Spleen (tissue), 11 donors: Measurements from ENCODE around the gene PARD3. TPM values are rescaled to one million over a fixed set of nuclear protein-coding genes. Genes with fewer than 3 reads are reported as not detected.

Experiments used
- DNase-seq: peaks from one replicate; pipeline ENCODE4 v3.0.0-alpha.2; 2020
- H3K27ac ChIP-seq, 8 donors: fragments of 200-600 bp; sonication (generic) in 7 of 8; 1 replicate in 4 of 8; 2 replicates in 4 of 8; pipeline versions ENCODE4 v1.5.0 to v1.8.0; 2016 to 2021; ENCODE audit warnings: inconsistent platforms in 4 of 8, mild to moderate bottlenecking in 4 of 8, moderate library complexity in 1 of 8
- H3K27me3 ChIP-seq, 7 donors: fragments of 200-600 bp; sonication (generic) in 6 of 7; replicated peaks in 1 of 7; 1 replicate in 4 of 7; 2 replicates in 3 of 7; pipeline versions ENCODE4 v1.5.0 to v1.8.0; 2016 to 2021; ENCODE audit warnings: inconsistent platforms in 3 of 7, mild to moderate bottlenecking in 1 of 7
- H3K36me3 ChIP-seq, 6 donors: fragments of 200-600 bp; sonication (generic) in 5 of 6; 1 replicate in 4 of 6; 2 replicates in 2 of 6; pipeline versions ENCODE4 v1.5.0 to v1.8.0; 2016 to 2021; ENCODE audit warnings: inconsistent platforms in 2 of 6
- H3K4me1 ChIP-seq, 6 donors: fragments of 200-600 bp; sonication (generic) in 5 of 6; 1 replicate in 3 of 6; 2 replicates in 3 of 6; pipeline versions ENCODE4 v1.5.0 to v1.8.0; 2016 to 2021; ENCODE audit warnings: inconsistent platforms in 3 of 6
- H3K4me3 ChIP-seq, 8 donors: fragments of 200-600 bp; sonication (generic) in 7 of 8; 1 replicate in 4 of 8; 2 replicates in 4 of 8; pipeline versions ENCODE4 v1.5.0 to v1.8.0; 2016 to 2021; ENCODE audit warnings: inconsistent platforms in 4 of 8, mild to moderate bottlenecking in 4 of 8, moderate library complexity in 2 of 8
- H3K9me3 ChIP-seq, 8 donors: fragments of 200-600 bp; sonication (generic) in 7 of 8; 1 replicate in 4 of 8; 2 replicates in 4 of 8; pipeline versions ENCODE4 v1.5.0 to v1.8.0; 2016 to 2021; ENCODE audit warnings: inconsistent platforms in 4 of 8
- POLR2A ChIP-seq, 3 donors: fragments of 450-650 bp; IDR thresholded peaks; one replicate each; pipeline ENCODE4 v1.5.1; 2017; ENCODE audit warnings: antibody characterized with exemption in 3 of 3, mild to moderate bottlenecking in 1 of 3
- POLR2AphosphoS5 ChIP-seq, 3 donors: sonication (generic); formaldehyde crosslinking; IDR thresholded peaks; one replicate each; pipeline ENCODE4 v1.5.1; 2017; ENCODE audit warnings: antibody characterized with exemption in 3 of 3
- WGBS, 5 donors: extraction: QIAGEN DNeasy Blood & Tissue Kit in 3 of 5; methylation state at CpG; one replicate each; pipeline versions ENCODE4 v1.1.5 to v1.1.7; 2013 to 2018; 5-methylcytosine and 5-hydroxymethylcytosine counted together
- intact Hi-C: fragments of 100-400 bp; cut with DNase I; formaldehyde crosslinking; loops from one replicate; pipeline ENCODE4 v1.15.0; 2023; ENCODE audit warnings: low total_unique reads
- polyA plus RNA-seq, 3 donors: library from polyadenylated mRNA; stranded (reverse); fragments of 200-250 nt; gene quantifications; one replicate each; pipeline ENCODE4 v1.2.1, GENCODE V29; 2013
- total RNA-seq, 7 donors: library from RNA; depleted of rRNA in 3 of 7; stranded (reverse); fragments of >200 nt in 3 of 7; fragmentation: NEBNext Ultra II Directional in 4 of 7; extraction: Animal tissue kit (Norgen Biotek cat#: 25700) in 4 of 7; gene quantifications; one replicate each; pipeline versions ENCODE4 v1.1.0 to v1.2.1, GENCODE V29; 2016 to 2021
- TF ChIP-seq, protein P1 (sequence below), 11 experiments: fragments of 200-600 bp in 7 of 11; fragments of 450-650 bp in 4 of 11; sonication (generic) in 4 of 11; IDR thresholded peaks in 8 of 11; conservative IDR thresholded peaks in 3 of 11; 1 replicate in 7 of 11; 2 replicates in 4 of 11; pipeline versions ENCODE4 v1.4.0 to v1.8.0; 2016 to 2021; ENCODE audit warnings: antibody characterized with exemption in 11 of 11, inconsistent platforms in 4 of 11, mild to moderate bottlenecking in 1 of 11
- donor health status: healthy with polysubstance abuse.
- donor health status: DM: no; HTN: no; CAD: no; lungs with moderate emphysema.
- donor health status: DM: no; HTN: no; CAD: no.
- donor health status: Bipolar disorder and iron deficiency.
- donor health status: healthy.
- donor health status: DM: no; HTN: no; CAD: no.
- donor health status: DM: yes; HTN: yes; CAD: no.

PARD3 gene
- total and polyA plus RNA-seq, 10 donors: 2.8 to 18.9 (median 10.8) TPM

DNA sequence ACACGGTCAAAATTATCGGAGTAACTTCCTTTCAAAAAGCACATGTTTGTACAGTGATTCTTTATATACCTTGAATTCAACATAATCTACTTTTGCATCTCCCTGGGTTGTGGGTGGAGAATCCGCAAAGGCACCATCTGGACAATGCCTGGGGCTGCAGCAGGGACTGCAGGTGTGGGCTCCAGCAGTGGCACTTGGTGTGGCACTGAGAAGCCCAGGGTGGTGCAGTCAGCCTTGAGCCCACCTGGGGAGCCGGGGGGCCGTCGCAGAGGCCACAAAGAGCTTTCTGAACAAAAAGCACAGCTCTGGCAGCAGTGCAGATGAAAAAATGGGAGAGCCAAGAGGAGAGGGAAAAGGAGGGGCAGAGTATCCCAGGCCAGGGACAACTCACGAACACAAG is 22.2 kb downstream of the PARD3 start:
- no peaks in the 10 kb centered on the region for H3K9me3 ChIP-seq
- intact Hi-C loops: no loop called here
- H3K27ac ChIP-seq: no peak overlapping the region
- H3K27me3 ChIP-seq: no peaks in the 10 kb centered on the region
- no peak for DNase-seq
- peaks cover 0 to 9% (median 0%) of the 10 kb centered on the region in 6 donors for H3K4me1 ChIP-seq
- TF ChIP-seq, protein P1, sequence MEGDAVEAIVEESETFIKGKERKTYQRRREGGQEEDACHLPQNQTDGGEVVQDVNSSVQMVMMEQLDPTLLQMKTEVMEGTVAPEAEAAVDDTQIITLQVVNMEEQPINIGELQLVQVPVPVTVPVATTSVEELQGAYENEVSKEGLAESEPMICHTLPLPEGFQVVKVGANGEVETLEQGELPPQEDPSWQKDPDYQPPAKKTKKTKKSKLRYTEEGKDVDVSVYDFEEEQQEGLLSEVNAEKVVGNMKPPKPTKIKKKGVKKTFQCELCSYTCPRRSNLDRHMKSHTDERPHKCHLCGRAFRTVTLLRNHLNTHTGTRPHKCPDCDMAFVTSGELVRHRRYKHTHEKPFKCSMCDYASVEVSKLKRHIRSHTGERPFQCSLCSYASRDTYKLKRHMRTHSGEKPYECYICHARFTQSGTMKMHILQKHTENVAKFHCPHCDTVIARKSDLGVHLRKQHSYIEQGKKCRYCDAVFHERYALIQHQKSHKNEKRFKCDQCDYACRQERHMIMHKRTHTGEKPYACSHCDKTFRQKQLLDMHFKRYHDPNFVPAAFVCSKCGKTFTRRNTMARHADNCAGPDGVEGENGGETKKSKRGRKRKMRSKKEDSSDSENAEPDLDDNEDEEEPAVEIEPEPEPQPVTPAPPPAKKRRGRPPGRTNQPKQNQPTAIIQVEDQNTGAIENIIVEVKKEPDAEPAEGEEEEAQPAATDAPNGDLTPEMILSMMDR (IDR thresholded peaks at IDR 0.05 in 8 of 11, conservative IDR thresholded peaks at IDR 0.05 in 3 of 11): no peak
- TF ChIP-seq POLR2AphosphoS5 (IDR thresholded peaks at IDR 0.05) (no peak), POLR2A (IDR thresholded peaks at IDR 0.05) (no peak)
- no peak overlapping the region for H3K4me3 ChIP-seq
- 83 to 90% (median 83%) methylated on average over 7 of the region's 7 CpGs for WGBS, 5 donors
- H3K36me3 ChIP-seq: no peaks in the 10 kb centered on the region

DNA sequence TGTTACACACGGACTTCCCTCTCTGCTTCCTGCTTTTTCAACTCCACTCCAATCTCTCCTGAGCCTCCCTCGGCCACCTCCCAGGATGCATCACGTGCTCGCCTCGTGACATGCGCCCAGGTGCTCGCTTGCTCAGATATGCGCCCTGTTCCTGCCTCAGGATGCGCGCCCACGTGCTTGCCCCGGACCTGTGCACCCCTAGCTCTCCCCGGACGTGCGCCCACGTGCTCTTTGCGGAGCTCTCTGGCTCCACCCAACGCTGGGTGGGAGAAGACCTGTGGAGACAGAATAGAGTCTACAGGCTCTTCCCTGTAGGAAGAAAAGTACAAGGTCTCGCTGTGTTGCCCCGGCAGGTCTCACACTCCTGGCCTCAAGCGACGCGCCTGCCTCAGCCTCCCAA is 23.1 kb downstream of the PARD3 start:
- TF ChIP-seq, protein P1 (IDR thresholded peaks at IDR 0.05 in 8 of 11, conservative IDR thresholded peaks at IDR 0.05 in 3 of 11): no peak
- no peak for TF ChIP-seq POLR2AphosphoS5 (IDR thresholded peaks at IDR 0.05)
- 89 to 94% (median 90%) methylated on average over 23 of the region's 23 CpGs for WGBS, 5 donors
- Histone ChIP-seq H3K4me3 (no peak overlapping the region), H3K4me1 (peaks cover 0 to 9% (median 0%) of the 10 kb centered on the region in 6 donors), H3K9me3 (no peaks in the 10 kb centered on the region), H3K36me3 (no peaks in the 10 kb centered on the region), H3K27me3 (no peaks in the 10 kb centered on the region), H3K27ac (no peak overlapping the region)
- peak; percentile 56 for DNase-seq
- intact Hi-C loops: no loop called here

DNA sequence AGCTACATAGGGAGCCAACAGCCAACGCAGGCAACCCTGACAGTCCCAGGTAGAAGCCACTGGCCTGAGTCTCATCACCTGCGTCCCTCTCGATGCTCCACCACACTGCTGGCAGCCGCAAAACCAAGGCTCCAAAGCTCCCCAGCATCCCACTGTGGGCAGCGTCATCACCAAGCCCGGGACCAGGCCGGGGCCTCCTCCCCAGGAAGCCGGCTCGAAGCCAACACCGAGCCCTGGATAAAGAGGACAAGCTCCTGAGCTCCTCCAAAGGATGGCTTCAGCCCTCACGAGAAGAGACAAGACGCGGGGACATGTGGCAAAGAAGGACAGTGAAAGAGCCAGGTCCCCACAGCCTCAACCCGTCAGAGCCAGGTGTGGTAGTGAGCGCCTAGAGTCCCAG is 23.9 kb downstream of the PARD3 start:
- no peak overlapping the region for H3K4me3 ChIP-seq
- H3K4me1 ChIP-seq: peaks cover 0 to 9% (median 0%) of the 10 kb centered on the region in 6 donors
- H3K27me3 ChIP-seq: no peaks in the 10 kb centered on the region
- DNase-seq: peak; percentile 50
- H3K27ac ChIP-seq: no peak overlapping the region
- TF ChIP-seq, protein P1 (IDR thresholded peaks at IDR 0.05 in 8 of 11, conservative IDR thresholded peaks at IDR 0.05 in 3 of 11): no peak
- TF ChIP-seq POLR2AphosphoS5 (IDR thresholded peaks at IDR 0.05): no peak
- intact Hi-C loops: no loop called here
- 90 to 96% (median 94%) methylated on average over 8 to 15 of the region's 15 CpGs for WGBS, 5 donors
- H3K36me3 ChIP-seq: no peaks in the 10 kb centered on the region
- H3K9me3 ChIP-seq: no peaks in the 10 kb centered on the region

DNA sequence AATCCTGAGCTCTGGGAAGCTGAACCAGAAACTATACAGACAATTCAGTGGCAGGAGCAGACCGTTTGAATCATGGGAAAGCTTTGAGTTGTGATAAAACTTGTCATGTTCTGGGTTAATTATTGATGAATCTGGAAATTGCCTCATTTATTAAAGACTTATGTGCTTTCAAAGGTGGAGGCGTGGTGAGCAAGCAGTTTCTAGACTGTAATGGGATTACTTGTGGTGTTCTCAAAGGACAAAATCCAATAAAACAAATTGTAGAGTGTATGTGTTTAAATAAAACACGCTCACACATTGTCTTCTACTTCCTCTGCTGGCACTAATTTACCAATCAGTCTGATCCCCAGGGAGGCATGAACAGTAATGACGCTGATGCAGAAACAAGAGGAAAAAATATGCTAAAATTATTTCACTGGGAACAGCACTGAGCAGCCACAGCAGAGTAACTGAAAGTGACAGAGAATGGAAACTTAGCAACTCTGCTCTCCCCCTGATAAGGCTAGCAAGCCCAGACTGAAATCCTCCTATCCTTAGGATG is 25.1 kb downstream of the PARD3 start:
- intact Hi-C loops: no loop called here
- Histone ChIP-seq H3K36me3 (no peaks in the 10 kb centered on the region), H3K9me3 (no peaks in the 10 kb centered on the region), H3K27ac (peak overlapping the region in 1 of 8 donors; percentile 26), H3K4me3 (no peak overlapping the region), H3K27me3 (no peaks in the 10 kb centered on the region), H3K4me1 (peaks cover 0 to 9% (median 0%) of the 10 kb centered on the region in 6 donors)
- TF ChIP-seq, protein P1 (IDR thresholded peaks at IDR 0.05 in 8 of 11, conservative IDR thresholded peaks at IDR 0.05 in 3 of 11): no peak
- no peak for TF ChIP-seq POLR2A (IDR thresholded peaks at IDR 0.05)
- TF ChIP-seq POLR2AphosphoS5 (IDR thresholded peaks at IDR 0.05): no peak
- no peak for DNase-seq
- WGBS, 5 donors: 44 to 65% (median 62%) methylated on average over 4 of the region's 4 CpGs
